Measurements from ENCODE around the gene WBP1L.

DNA sequence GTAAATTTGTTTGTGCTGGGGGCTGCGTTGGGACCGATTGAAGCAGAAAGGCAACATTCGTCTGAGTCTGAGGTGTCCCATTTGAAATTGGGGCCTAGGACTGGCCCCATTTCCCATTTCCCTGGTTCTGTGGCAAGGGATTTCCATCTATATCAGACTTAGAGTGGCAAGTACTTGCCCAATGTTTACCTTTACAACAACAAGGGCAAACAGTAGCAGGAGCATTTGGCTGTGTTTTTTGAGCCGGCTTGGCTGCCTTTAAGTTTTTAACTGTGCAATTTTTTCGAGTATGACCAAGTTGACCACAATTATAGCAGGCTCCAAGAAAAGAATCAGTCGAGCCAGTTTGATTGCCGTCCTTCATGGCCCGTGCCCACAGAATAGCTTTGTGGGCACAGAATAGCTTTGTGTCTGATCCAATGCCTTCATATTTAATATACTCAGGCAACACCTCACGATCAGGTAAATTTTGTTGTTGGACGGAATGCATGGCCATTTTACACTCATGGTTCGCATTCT lies 98.1 kb downstream of the WBP1L start:
- no peak for TF ChIP-seq CTCF (IDR thresholded peaks at IDR 0.05)
- TF ChIP-seq POLR2A (IDR thresholded peaks at IDR 0.05) = no peak
- no peak for TF ChIP-seq POLR2AphosphoS5 (IDR thresholded peaks at IDR 0.05; ENCODE audit: insufficient read depth in 1 of 2, low read depth in 1 of 2)

Data from vagina (tissue), 2 donors.